Kidney (tissue), 14 donors: ENCODE results near the gene BIRC6. TPM values are rescaled to one million over a fixed set of nuclear protein-coding genes. Genes with fewer than 3 reads are reported as not detected.
"Not testable (repeated sequence)": the region's sequence is repeated elsewhere in the genome, so short reads cannot be mapped to it uniquely, and the experiment has no call there.

ENCODE experiments used
- DNase-seq, 5 donors: peaks; one replicate each; pipeline ENCODE4 v3.0.0-alpha.2; 2013 to 2020
- FAIRE-seq: peaks from 2 replicates; lab custom pipeline; 2012; peaks lifted over from hg19 to GRCh38; lab: Jason Lieb, UNC
- H3K27ac ChIP-seq, 2 donors: one replicate each; pipeline ENCODE4 v1.7.0; 2013; ENCODE audit warnings: low read depth in 2 of 2, low read length in 2 of 2, inconsistent platforms in 1 of 2
- H3K27me3 ChIP-seq: one replicate; pipeline ENCODE4 v1.7.1; 2013; ENCODE audit warnings: low read length, inconsistent platforms; ENCODE audit not compliant: control insufficient read depth, insufficient read depth
- H3K36me3 ChIP-seq, 3 donors: one replicate each; pipeline versions ENCODE4 v1.7.0 to v1.7.1; 2013; ENCODE audit warnings: low read length in 3 of 3, control low read depth in 1 of 3, inconsistent platforms in 1 of 3; ENCODE audit not compliant: insufficient read depth in 3 of 3, control insufficient read depth in 2 of 3
- H3K4me1 ChIP-seq, 3 donors: one replicate each; pipeline versions ENCODE4 v1.7.0 to v1.7.1; 2013; ENCODE audit warnings: low read length in 3 of 3, inconsistent platforms in 1 of 3, low read depth in 1 of 3; ENCODE audit not compliant: control insufficient read depth in 2 of 3, insufficient read depth in 2 of 3
- H3K4me3 ChIP-seq, 3 donors: one replicate each; pipeline versions ENCODE4 v1.7.0 to v1.8.1; 2013; ENCODE audit warnings: low read length in 3 of 3, control low read depth in 1 of 3, inconsistent platforms in 1 of 3
- H3K9ac ChIP-seq, 3 donors: one replicate each; pipeline versions ENCODE4 v1.7.0 to v1.7.1; 2013; ENCODE audit warnings: low read length in 3 of 3, control low read depth in 1 of 3, inconsistent platforms in 1 of 3
- H3K9me3 ChIP-seq, 3 donors: one replicate each; pipeline versions ENCODE4 v1.7.0 to v1.7.1; 2013; ENCODE audit warnings: low read length in 3 of 3, control low read depth in 1 of 3, inconsistent platforms in 1 of 3; ENCODE audit not compliant: control insufficient read depth in 2 of 3, insufficient read depth in 1 of 3
- intact Hi-C: fragments of 100-400 bp; cut with DNase I; formaldehyde crosslinking; loops from one replicate; pipeline ENCODE4 v1.11.1; 2022
- polyA plus RNA-seq: library from polyadenylated mRNA; stranded (reverse); fragments of 350-450 nt; fragmentation: Illumina TruSeq; extraction: RNeasy Lipid Tissue Mini Kit (QIAGEN cat#74804); gene quantifications from one replicate; pipeline ENCODE4 v1.2.3, GENCODE V29; 2014; ENCODE audit warnings: low read depth, low replicate concordance; ENCODE audit not compliant: insufficient read depth
- total RNA-seq: library from RNA; stranded (reverse); fragmentation: NEBNext Ultra II Directional; extraction: Animal tissue kit (Norgen Biotek cat#: 25700); gene quantifications from one replicate; pipeline ENCODE4 v1.2.1, GENCODE V29; 2021
- TF ChIP-seq, protein P1 (sequence below): IDR thresholded peaks from 3 replicates; pipeline ENCODE4 v1.5.1; 2012; ENCODE audit warnings: mild to moderate bottlenecking, moderate library complexity, borderline replicate concordance; ENCODE audit not compliant: insufficient read depth; ENCODE audit errors: extremely low read depth
- donor health status: control.
- donor health status: control.
- donor health status: control.
- donor health status: control.
- donor health status: control.
- donor health status: DM: yes; HTN: yes; CAD: no.
- donor health status: Normal renal cell carcinoma (clear cell type).

The BIRC6 gene
- total and polyA plus RNA-seq, 2 donors from 2014 or later: 12.8 to 113 TPM

DNA sequence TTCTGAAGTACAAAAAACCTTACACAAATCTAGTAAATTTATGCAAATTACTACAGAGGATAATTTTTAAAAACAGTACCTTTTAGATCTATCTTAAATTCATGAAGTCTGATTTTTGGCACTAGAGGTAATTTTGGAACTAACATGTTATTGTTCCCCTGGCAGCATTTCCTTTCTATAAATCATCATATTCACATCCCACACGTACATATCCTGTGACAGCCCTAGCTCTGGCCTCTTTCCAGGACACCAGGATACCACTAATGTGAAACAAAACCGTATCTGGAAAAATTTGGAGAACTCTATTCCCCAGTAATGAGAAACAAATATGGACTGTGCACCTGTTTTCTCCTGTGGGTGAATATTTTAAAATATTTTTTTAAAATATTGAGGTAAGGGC, 14.0 kb upstream of the BIRC6 start:
- H3K9ac ChIP-seq: no peak overlapping the region
- no peaks in the 10 kb centered on the region for H3K36me3 ChIP-seq
- intact Hi-C loops: no loop called here
- H3K9me3 ChIP-seq: no peaks in the 10 kb centered on the region
- peak in 2 of 5 donors; percentile 21 to 46 for DNase-seq
- H3K27me3 ChIP-seq: no peaks in the 10 kb centered on the region
- TF ChIP-seq, protein P1, sequence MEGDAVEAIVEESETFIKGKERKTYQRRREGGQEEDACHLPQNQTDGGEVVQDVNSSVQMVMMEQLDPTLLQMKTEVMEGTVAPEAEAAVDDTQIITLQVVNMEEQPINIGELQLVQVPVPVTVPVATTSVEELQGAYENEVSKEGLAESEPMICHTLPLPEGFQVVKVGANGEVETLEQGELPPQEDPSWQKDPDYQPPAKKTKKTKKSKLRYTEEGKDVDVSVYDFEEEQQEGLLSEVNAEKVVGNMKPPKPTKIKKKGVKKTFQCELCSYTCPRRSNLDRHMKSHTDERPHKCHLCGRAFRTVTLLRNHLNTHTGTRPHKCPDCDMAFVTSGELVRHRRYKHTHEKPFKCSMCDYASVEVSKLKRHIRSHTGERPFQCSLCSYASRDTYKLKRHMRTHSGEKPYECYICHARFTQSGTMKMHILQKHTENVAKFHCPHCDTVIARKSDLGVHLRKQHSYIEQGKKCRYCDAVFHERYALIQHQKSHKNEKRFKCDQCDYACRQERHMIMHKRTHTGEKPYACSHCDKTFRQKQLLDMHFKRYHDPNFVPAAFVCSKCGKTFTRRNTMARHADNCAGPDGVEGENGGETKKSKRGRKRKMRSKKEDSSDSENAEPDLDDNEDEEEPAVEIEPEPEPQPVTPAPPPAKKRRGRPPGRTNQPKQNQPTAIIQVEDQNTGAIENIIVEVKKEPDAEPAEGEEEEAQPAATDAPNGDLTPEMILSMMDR: no peak
- H3K4me1 ChIP-seq: no peaks in the 10 kb centered on the region
- H3K4me3 ChIP-seq: no peak overlapping the region
- FAIRE-seq: no peak
- no peak overlapping the region for H3K27ac ChIP-seq

DNA sequence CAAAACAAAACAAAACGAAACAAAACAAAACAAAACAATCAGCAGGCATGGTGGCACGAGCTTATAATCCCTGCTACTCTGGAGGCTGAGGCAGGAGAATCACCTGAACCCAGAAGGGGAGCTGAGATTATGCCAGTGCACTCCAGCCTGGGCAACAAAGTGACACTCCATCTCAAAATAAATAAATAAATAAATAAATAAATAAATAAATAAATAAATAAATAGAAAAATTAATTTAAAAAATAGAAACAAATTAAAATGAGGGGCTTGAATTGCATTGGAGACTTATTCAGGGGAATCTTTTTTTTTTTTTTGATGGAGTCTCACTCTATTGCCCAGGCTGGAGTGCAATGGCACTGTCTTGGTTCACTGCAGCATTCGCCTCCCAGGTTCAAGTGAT, 6.0 kb upstream of the BIRC6 start:
- intact Hi-C loops, H3K36me3 ChIP-seq, H3K4me3 ChIP-seq, H3K4me1 ChIP-seq, H3K9ac ChIP-seq, H3K27ac ChIP-seq, FAIRE-seq, H3K9me3 ChIP-seq, H3K27me3 ChIP-seq, DNase-seq: not testable (repeated sequence)

GRCh38 chr2:32355976-32356680, 695 bp upstream of the BIRC6 start:
- intact Hi-C loops: no loop called here
- Histone ChIP-seq H3K27me3 (no peaks in the 10 kb centered on the region), H3K9me3 (no peaks in the 10 kb centered on the region), H3K36me3 (no peaks in the 10 kb centered on the region), H3K9ac (peak overlapping the region; percentile 89 to 98 (median 91)), H3K4me3 (peak overlapping the region; percentile 82 to 97 (median 91)), H3K27ac (peak overlapping the region; percentile 95 to 96), H3K4me1 (peaks cover 3 to 16% (median 3%) of the 10 kb centered on the region in 3 donors)
- FAIRE-seq: no peak
- no peak for DNase-seq
- TF ChIP-seq, protein P1: no peak

GRCh38 chr2:32357318-32358110, 691 bp downstream of the BIRC6 start:
- Histone ChIP-seq H3K9ac (peak overlapping the region; percentile 68 to 94 (median 92)), H3K36me3 (no peaks in the 10 kb centered on the region), H3K27me3 (no peaks in the 10 kb centered on the region), H3K9me3 (no peaks in the 10 kb centered on the region), H3K4me1 (peaks cover 3 to 16% (median 3%) of the 10 kb centered on the region in 3 donors), H3K27ac (peak overlapping the region; percentile 96 to 97), H3K4me3 (peak overlapping the region; percentile 79 to 97 (median 84))
- DNase-seq: peak; percentile 56 to 83 (median 73)
- intact Hi-C loops: no loop called here
- TF ChIP-seq, protein P1: no peak
- no peak for FAIRE-seq
